Measurements from ENCODE around the gene MYLK2. TPM values are rescaled to one million over a fixed set of nuclear protein-coding genes. Genes with fewer than 3 reads are reported as not detected.

Gene MYLK2
- under 1 TPM; 0.13 to 0.27 TPM for total RNA-seq

DNA sequence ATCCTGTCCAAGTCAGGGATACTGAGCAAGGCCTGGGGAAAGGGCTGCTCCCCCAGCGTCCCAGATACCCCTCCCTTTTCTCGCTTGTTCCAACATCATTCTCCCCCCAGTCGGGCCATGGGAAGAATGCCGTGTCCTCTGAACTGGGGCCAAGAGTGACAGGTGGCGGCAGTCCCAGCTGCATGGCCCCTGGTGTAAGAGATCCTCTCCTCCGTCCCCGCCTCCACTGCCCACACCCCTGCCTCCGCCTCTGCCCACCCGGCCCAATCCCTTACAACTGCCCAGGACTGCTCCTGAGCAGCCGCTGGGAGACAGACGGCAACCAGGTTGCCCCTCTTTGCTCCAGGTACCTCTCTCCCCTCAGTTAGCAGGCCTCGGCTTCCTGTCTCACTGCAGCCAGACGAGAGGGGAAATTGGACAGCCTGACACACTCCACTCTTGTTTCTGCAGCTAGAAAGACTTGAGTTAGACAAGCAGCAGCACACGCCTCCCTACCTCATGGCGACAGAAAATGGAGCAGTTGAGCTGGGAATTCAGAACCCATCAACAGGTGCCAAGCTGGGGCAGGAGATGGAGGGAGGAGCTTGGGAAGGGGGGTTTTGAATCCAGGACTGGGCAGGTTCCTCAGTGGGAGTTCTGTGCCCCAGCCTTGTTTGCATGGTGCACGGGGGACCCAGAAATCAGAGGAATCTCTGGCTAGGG, at the start of gene MYLK2:
MYLK2 (plus strand) TSS at position 274 of the 702 bp plus-strand sequence; CDS start at position 499, 225 bp downstream.
- Mint-ChIP-seq H3K27me3 (peaks cover 2% of the 10 kb centered on the region), H3K36me3 (ENCODE audit: low read depth) (no peaks in the 10 kb centered on the region), H3K4me1 (ENCODE audit: low read depth) (peaks cover 2% of the 10 kb centered on the region), H3K4me3 (no peak within 1 kb of the TSS), H3K9me3 (no peaks in the 10 kb centered on the region), H3K27ac (no peak within 1 kb of the TSS)
- ATAC-seq, result no peak
- intact Hi-C loops (cut with micrococcal nuclease), result no loop called here
- DNase-seq, result no peak
- TF ChIP-seq, protein P1, sequence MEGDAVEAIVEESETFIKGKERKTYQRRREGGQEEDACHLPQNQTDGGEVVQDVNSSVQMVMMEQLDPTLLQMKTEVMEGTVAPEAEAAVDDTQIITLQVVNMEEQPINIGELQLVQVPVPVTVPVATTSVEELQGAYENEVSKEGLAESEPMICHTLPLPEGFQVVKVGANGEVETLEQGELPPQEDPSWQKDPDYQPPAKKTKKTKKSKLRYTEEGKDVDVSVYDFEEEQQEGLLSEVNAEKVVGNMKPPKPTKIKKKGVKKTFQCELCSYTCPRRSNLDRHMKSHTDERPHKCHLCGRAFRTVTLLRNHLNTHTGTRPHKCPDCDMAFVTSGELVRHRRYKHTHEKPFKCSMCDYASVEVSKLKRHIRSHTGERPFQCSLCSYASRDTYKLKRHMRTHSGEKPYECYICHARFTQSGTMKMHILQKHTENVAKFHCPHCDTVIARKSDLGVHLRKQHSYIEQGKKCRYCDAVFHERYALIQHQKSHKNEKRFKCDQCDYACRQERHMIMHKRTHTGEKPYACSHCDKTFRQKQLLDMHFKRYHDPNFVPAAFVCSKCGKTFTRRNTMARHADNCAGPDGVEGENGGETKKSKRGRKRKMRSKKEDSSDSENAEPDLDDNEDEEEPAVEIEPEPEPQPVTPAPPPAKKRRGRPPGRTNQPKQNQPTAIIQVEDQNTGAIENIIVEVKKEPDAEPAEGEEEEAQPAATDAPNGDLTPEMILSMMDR (IDR thresholded peaks at IDR 0.05), result no peak
- ChIA-PET POLR2A (no interaction called here), CTCF (no interaction called here)

DNA sequence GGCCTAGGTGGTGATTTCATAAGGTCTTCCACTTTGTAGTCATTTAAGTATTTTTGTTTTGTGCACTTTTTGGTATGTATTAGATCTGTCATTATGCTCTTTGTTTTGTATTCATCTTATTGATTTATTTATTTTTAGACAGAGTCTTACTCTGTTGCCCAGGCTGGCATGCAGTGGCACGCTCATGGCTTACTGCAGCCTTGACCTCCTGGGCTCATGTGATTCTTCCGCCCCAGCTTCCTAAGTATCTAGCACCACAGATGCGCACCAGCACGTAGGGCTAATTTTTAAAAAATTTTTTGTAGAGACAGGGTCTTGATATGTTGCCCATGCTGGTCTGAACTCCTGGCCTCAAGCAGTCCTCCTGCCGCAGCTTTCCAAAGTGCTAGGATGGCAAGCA, 49.5 kb upstream of the MYLK2 start:
- H3K27ac Mint-ChIP-seq, result no peak overlapping the region
- no peak for DNase-seq
- no peak overlapping the region for H3K4me3 Mint-ChIP-seq
- POLR2A ChIA-PET, result no interaction called here
- TF ChIP-seq, protein P1 (IDR thresholded peaks at IDR 0.05), result no peak
- CTCF ChIA-PET, result no interaction called here
- H3K4me1 Mint-ChIP-seq (ENCODE audit: low read depth), result no peaks in the 10 kb centered on the region
- no peaks in the 10 kb centered on the region for H3K27me3 Mint-ChIP-seq
- ATAC-seq, result no peak
- peaks cover 61% of the 10 kb centered on the region for H3K36me3 Mint-ChIP-seq (ENCODE audit: low read depth)
- no peaks in the 10 kb centered on the region for H3K9me3 Mint-ChIP-seq
- intact Hi-C loops (cut with micrococcal nuclease), result no loop called here

DNA sequence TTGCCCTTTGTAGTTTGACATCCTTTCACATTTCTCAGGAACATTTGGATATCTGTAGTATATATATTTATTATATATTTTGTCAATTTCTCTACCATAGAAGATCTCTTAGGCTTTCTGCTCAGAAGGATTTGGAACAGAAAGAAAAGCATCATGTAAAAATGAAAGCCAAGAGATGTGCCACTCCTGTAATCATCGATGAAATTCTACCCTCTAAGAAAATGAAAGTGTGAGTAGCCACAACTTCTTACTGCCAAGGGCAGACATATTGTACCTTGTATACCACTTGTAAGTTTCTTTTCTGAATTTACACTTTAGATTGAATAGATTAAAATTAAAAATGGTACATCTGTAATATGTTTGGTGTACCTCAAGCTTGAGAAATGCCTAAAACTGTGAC, 48.9 kb upstream of the MYLK2 start:
- Mint-ChIP-seq H3K4me3 (no peak overlapping the region), H3K9me3 (no peaks in the 10 kb centered on the region), H3K27ac (no peak overlapping the region), H3K27me3 (no peaks in the 10 kb centered on the region), H3K36me3 (ENCODE audit: low read depth) (peaks cover 61% of the 10 kb centered on the region), H3K4me1 (ENCODE audit: low read depth) (no peaks in the 10 kb centered on the region)
- ChIA-PET POLR2A (interaction anchor here (0.5 kb wide), 1 partner anchor 53 kb away, joined by 3 read pairs; no protein-coding TSS in a partner anchor), CTCF (interaction anchor here (1.0 kb wide), 1 partner anchor 262 kb away, joined by 3 read pairs; no protein-coding TSS in a partner anchor)
- intact Hi-C loops (cut with micrococcal nuclease), result no loop called here
- DNase-seq (no peak), ATAC-seq (no peak)
- TF ChIP-seq, protein P1 (IDR thresholded peaks at IDR 0.05), result no peak

DNA sequence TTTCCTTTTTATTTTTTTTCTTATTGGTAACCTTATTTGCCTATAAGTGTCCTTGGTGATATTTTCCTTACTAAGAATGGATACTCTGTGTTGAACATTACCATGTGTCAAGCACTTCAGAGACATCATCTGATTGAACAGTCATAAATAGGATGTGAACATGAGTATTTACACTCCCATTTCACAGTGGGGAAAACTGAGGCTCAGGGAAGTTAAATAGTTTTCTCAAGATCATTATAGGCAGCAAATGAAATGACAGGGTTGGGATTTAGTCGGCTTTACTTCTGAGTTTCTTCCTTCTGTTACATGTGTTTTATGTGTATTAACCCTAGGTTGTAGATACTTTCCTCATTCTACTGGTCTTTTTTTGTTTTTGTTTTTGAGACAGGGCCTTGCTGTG, 44.7 kb upstream of the MYLK2 start:
- ChIA-PET CTCF (no interaction called here), POLR2A (no interaction called here)
- Mint-ChIP-seq H3K4me3 (no peak overlapping the region), H3K27ac (no peak overlapping the region), H3K27me3 (no peaks in the 10 kb centered on the region), H3K9me3 (no peaks in the 10 kb centered on the region), H3K36me3 (ENCODE audit: low read depth) (peaks cover 68% of the 10 kb centered on the region), H3K4me1 (ENCODE audit: low read depth) (no peaks in the 10 kb centered on the region)
- ATAC-seq (no peak), DNase-seq (no peak)
- intact Hi-C loops (cut with micrococcal nuclease), result no loop called here
- TF ChIP-seq, protein P1 (IDR thresholded peaks at IDR 0.05), result no peak

DNA sequence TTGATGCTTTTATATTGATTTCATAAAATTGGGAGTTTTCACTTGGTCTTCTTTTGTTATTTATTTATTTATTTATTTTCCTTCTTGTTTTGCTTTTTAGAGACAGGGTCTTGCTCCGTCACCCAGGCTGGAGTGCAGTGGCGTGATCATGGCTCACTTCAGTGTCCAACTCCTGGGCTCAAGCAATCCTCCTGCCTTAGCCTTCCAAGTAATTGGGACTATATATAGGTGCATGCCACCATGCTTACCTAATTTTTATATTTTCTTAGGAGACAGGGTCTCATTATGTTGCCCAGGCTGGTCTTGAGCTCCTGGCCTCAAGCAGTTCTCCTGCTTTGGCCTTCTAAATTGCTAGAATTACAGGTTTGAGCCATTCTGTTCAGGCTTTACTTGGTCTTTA, 38.3 kb upstream of the MYLK2 start:
- TF ChIP-seq, protein P1 (IDR thresholded peaks at IDR 0.05), result no peak
- Mint-ChIP-seq H3K27ac (no peak overlapping the region), H3K9me3 (no peaks in the 10 kb centered on the region), H3K36me3 (ENCODE audit: low read depth) (peaks cover 65% of the 10 kb centered on the region), H3K4me3 (no peak overlapping the region), H3K27me3 (no peaks in the 10 kb centered on the region), H3K4me1 (ENCODE audit: low read depth) (no peaks in the 10 kb centered on the region)
- CTCF ChIA-PET, result no interaction called here
- POLR2A ChIA-PET, result no interaction called here
- no peak for DNase-seq
- intact Hi-C loops (cut with micrococcal nuclease), result no loop called here
- ATAC-seq, result no peak
